PFSK-1 (cell line): ENCODE results near the gene KRTAP4-12.

Experiments
- POLR2AphosphoS5 ChIP-seq: IDR thresholded peaks from 2 replicates; pipeline ENCODE4 v1.6.1; 2012; ENCODE audit warnings: low read depth, mild to moderate bottlenecking, control low read depth, low read length, moderate library complexity
- TAF1 ChIP-seq: IDR thresholded peaks from 2 replicates; pipeline ENCODE4 v1.6.1; 2012; ENCODE audit warnings: low read length, control low read depth, borderline replicate concordance; ENCODE audit not compliant: insufficient read depth

- no peak for TF ChIP-seq POLR2AphosphoS5
- no peak for TF ChIP-seq TAF1
Observed at GRCh38 chr17:41082626-41083025, 41.4 kb downstream of the KRTAP4-12 start.
